C1 segment of cervical spinal cord (tissue), 14 donors: Measurements from ENCODE around the gene MAGEA6.
A peak's percentile ranks its signal among the peaks of the same experiment; 100 is the strongest.
"Not testable (repeated sequence)": the region's sequence is repeated elsewhere in the genome, so short reads cannot be mapped to it uniquely, and the experiment has no call there.

Source experiments
- DNase-seq, 14 donors: peaks; one replicate each; lab custom pipeline; 2025; lab: John Stamatoyannopoulos, UW

Gene MAGEA6

GRCh38 chrX:152769549-152770289 is at the start of gene MAGEA6:
TSS of gene MAGEA6 (minus strand) at chrX:152769689. CDS start at chrX:152767650, 2,039 bp downstream.
- not testable (repeated sequence) for DNase-seq

- DNase-seq, result no peak
Measured at GRCh38 chrX:152819266-152819665, 49.8 kb upstream of the MAGEA6 start.

GRCh38 chrX:152818356-152818755 is 48.9 kb upstream of the MAGEA6 start:
- DNase-seq, result no peak

- peak in 3 of 14 donors; percentile 0 to 27 (median 3) for DNase-seq
Measured at GRCh38 chrX:152817078-152817764, 47.7 kb upstream of the MAGEA6 start.

GRCh38 chrX:152814048-152814447 is 44.6 kb upstream of the MAGEA6 start:
- no peak for DNase-seq

GRCh38 chrX:152813206-152813605 is 43.7 kb upstream of the MAGEA6 start:
- DNase-seq, result no peak

GRCh38 chrX:152810403-152810802 is 40.9 kb upstream of the MAGEA6 start:
- DNase-seq, result no peak

- no peak for DNase-seq
Measured at GRCh38 chrX:152806035-152806434, 36.5 kb upstream of the MAGEA6 start.

GRCh38 chrX:152798945-152799344 is 29.5 kb upstream of the MAGEA6 start:
- DNase-seq, result no peak

GRCh38 chrX:152787062-152787461 is 17.6 kb upstream of the MAGEA6 start:
- DNase-seq, result not testable (repeated sequence)

GRCh38 chrX:152766562-152766961 is 2.9 kb downstream of the MAGEA6 start:
- not testable (repeated sequence) for DNase-seq

- DNase-seq, result not testable (repeated sequence)
Measured at GRCh38 chrX:152761582-152761981, 7.9 kb downstream of the MAGEA6 start.

- DNase-seq, result not testable (repeated sequence)
Measured at GRCh38 chrX:152759544-152759943, 9.9 kb downstream of the MAGEA6 start.

- DNase-seq, result not testable (repeated sequence)
Measured at GRCh38 chrX:152758918-152759317, 10.6 kb downstream of the MAGEA6 start, which contains the start of gene CSAG3. TSS of gene CSAG3 (plus strand) at chrX:152759218.

GRCh38 chrX:152754871-152755270 is 14.6 kb downstream of the MAGEA6 start:
- not testable (repeated sequence) for DNase-seq

GRCh38 chrX:152753686-152754650 is 15.5 kb downstream of the MAGEA6 start, which contains the start of gene MAGEA2:
TSS of gene MAGEA2 (minus strand) at chrX:152753842. CDS start at chrX:152751363, 2,479 bp downstream.
- DNase-seq, result not testable (repeated sequence)

GRCh38 chrX:152738560-152738959 is 30.9 kb downstream of the MAGEA6 start:
- no peak for DNase-seq

- DNase-seq, result not testable (repeated sequence)
Measured at GRCh38 chrX:152736528-152736927, 33.0 kb downstream of the MAGEA6 start.

- no peak for DNase-seq
Measured at GRCh38 chrX:152735860-152736511, 33.5 kb downstream of the MAGEA6 start.

- DNase-seq, result no peak
Measured at GRCh38 chrX:152735101-152735500, 34.4 kb downstream of the MAGEA6 start.
